Hair follicle dermal papilla cell (primary cell): ENCODE measurements around the gene POLR2B. TPM values are rescaled to one million over a fixed set of nuclear protein-coding genes. Genes with fewer than 3 reads are reported as not detected.

Experiments used
- small RNA-seq: library from RNA; depleted of rRNA; stranded (forward); fragments of <200 nt; gene quantifications from one replicate; pipeline ENCODE3, GENCODE V24; 2012
- total RNA-seq: library from RNA; depleted of rRNA; stranded (reverse); fragments of >200 nt; gene quantifications from 2 replicates; pipeline ENCODE4 v1.2.3, GENCODE V29; 2012

The POLR2B gene
- total RNA-seq: 87.7 and 97.0 TPM in 2 replicates

DNA sequence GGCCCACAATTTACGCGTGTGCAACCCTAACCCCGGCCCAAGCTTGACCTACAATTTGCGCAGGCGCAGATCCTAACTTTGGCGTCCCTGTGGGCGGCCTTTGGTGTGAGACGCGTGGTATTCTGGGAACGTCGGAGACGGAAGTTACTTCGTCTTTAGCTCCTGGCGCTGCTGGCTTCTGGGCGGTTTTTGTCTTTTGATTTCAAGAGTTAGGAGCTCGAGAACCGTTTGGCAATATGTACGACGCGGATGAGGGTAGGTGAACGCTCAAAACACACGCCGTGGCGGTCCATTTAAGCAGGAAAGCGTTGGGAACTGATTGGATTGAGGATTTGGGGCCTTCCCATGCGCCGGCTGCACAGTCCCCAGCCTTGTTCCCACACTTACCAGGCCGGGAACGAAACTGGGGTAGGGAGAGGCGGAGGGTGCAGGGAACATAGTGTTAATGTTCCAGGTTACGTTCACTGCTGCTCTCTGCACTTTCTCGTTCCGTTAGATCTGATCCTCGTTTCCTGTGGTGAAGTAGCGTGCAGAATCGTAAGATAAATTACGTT is at the start of gene POLR2B:
TSS of gene POLR2B (plus strand) at position 147 of the 554 bp plus-strand sequence. CDS start at position 237, 90 bp downstream.

DNA sequence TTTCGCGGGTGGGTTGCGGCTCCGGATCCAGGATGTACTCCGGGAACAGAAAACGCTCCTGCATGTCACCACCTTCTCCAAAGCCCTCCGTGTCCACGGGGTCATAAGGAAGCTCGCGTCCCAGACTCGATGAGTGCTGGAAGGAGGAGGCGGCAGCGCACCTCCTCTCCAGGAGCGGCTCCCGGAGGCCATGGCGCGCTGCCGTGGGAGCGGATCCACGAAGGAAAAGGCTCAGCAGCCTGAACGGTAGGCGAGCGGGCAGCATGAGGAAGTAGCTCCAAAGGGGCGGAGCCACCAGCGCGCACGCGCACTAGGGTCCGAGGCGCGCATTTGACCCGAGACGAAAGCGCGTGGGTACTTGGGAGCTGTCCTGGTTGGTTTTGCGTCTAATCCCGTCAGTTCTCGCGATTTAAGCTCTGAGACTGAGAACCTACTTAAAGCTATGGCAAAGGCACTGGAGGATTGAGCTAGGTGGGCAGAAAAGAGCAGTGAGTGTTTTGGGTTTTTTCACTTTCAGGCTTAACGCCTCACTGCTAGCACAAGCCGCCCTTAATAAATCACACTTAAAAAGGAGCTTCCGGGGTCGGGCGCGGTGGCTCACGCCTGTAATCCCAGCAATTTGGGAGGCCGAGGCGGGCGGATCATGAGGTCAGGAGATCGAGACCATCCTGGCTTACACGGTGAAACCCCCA is 1.2 kb upstream of the POLR2B start, which contains the start of gene NOA1:
TSS of gene NOA1 (minus strand) at position 286 of the 692 bp plus-strand sequence. CDS start at position 265, 21 bp downstream.

Small RNAs within 50 kb of the gene (small RNA-seq; reads per million reads assigned to genes)
- gene RNU6-998P: not detected

Other genes starting within 250 kb of the POLR2B start
- not detected in 2 replicates for gene SPINK2, start 157.2 kb upstream of the POLR2B start, total RNA-seq
- 52.3 and 58.1 TPM in 2 replicates for gene REST, start 71.0 kb upstream of the POLR2B start, total RNA-seq
- gene NOA1, start 1.3 kb upstream of the POLR2B start, total RNA-seq: 22.6 and 23.9 TPM in 2 replicates
- gene IGFBP7, start 131.5 kb downstream of the POLR2B start, total RNA-seq: 293 and 375 TPM in 2 replicates